ENCODE data around the gene EFNA2.

The EFNA2 gene

DNA sequence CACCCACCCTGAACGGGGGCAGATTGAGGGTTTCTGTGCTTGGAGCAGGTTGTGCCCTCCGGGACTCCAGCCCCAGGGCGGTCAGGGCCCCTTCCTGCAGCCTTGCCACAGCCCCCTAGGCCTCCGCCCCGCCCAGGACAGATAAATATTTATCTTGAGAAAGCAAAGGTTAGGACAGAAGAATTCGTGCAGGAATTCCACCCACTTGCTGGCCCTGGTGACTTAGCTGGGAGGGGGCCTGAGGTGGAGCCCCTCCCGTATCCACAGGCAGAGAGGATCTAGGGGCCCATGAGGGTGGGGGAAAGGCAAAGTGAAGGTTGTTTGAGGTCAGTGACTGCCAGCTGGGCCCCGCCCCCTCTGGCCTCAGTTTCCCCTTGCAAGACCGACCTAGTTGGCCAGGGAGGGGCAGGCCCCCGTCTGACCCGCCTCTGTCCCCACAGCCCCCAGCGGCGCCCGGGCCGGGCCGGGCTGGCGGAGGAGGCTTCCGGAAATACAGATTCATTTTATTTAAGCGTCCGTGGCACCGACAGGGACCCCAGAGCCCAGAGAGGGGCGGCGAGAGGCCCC is 32.1 kb upstream of the EFNA2 start:
- ATAC-seq (no peak), DNase-seq (no peak)
- peak overlapping the region; percentile 93 for H3K4me3 Mint-ChIP-seq
- H3K36me3 Mint-ChIP-seq (ENCODE audit: low read depth), result peaks cover 29% of the 10 kb centered on the region
- H3K27me3 Mint-ChIP-seq, result no peaks in the 10 kb centered on the region
- H3K27ac Mint-ChIP-seq, result peak overlapping the region; percentile 87
- H3K4me1 Mint-ChIP-seq, result peaks cover 37% of the 10 kb centered on the region
- no peaks in the 10 kb centered on the region for H3K9me3 Mint-ChIP-seq

- Mint-ChIP-seq H3K27me3 (no peaks in the 10 kb centered on the region), H3K27ac (peak overlapping the region; percentile 59), H3K36me3 (ENCODE audit: low read depth) (peaks cover 29% of the 10 kb centered on the region), H3K4me1 (peaks cover 42% of the 10 kb centered on the region), H3K9me3 (no peaks in the 10 kb centered on the region), H3K4me3 (no peak overlapping the region)
- no peak for DNase-seq
- ATAC-seq, result no peak
Measured at GRCh38 chr19:1254081-1254527, 31.6 kb upstream of the EFNA2 start.

GRCh38 chr19:1254530-1255185 is 31.0 kb upstream of the EFNA2 start:
- Mint-ChIP-seq H3K4me1 (peaks cover 47% of the 10 kb centered on the region), H3K27me3 (no peaks in the 10 kb centered on the region), H3K27ac (peak overlapping the region; percentile 59), H3K4me3 (no peak overlapping the region), H3K9me3 (no peaks in the 10 kb centered on the region), H3K36me3 (ENCODE audit: low read depth) (peaks cover 28% of the 10 kb centered on the region)
- no peak for ATAC-seq
- no peak for DNase-seq

DNA sequence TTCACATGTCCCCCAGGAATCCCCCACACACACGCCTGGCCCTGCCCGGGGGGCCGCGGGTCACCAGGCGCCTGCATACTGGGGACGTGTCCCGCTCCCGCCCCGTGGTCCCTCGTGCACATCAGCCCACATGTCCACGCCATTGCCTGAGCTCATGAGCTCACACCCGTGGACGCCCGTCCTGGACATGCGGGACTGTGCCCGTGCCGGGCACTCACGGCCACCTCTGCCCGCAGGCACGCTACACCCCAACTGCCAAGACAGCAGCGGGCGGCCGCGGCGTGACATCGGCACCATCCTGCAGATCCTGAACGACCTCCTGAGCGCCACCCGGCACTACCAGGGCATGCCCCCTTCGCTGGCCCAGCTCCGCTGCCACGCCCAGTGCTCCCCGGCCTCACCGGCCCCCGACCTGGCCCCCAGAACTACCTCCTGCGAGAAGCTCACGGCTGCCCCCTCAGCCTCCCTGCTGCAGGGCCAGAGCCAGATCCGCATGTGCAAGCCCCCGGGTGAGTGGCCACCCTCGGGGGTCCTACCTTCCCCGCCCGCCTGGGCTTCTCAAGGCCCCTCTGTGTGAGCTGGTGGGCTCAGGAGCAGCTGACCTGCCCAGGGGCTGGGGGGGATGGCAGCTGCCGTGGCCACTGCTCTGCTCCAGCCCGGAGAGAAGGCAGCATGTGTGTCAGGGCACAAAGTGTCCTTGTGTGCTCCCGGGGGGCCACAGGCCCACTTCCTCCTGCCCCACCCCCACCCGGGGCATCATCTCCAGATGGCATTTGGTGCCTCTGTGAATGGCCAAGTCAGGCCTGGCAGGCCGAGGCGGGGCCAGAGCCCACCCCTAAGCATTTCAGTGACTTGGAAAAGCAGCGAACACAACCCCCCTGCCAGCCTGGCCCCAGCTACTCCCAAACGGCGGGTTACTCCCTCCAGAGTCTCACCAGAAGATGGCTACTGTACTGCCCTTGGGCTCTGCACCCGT is 30.2 kb upstream of the EFNA2 start:
- ATAC-seq, result no peak
- Mint-ChIP-seq H3K27me3 (no peaks in the 10 kb centered on the region), H3K4me3 (no peak overlapping the region), H3K36me3 (ENCODE audit: low read depth) (peaks cover 27% of the 10 kb centered on the region), H3K4me1 (peaks cover 51% of the 10 kb centered on the region), H3K9me3 (no peaks in the 10 kb centered on the region), H3K27ac (no peak overlapping the region)
- DNase-seq, result no peak

DNA sequence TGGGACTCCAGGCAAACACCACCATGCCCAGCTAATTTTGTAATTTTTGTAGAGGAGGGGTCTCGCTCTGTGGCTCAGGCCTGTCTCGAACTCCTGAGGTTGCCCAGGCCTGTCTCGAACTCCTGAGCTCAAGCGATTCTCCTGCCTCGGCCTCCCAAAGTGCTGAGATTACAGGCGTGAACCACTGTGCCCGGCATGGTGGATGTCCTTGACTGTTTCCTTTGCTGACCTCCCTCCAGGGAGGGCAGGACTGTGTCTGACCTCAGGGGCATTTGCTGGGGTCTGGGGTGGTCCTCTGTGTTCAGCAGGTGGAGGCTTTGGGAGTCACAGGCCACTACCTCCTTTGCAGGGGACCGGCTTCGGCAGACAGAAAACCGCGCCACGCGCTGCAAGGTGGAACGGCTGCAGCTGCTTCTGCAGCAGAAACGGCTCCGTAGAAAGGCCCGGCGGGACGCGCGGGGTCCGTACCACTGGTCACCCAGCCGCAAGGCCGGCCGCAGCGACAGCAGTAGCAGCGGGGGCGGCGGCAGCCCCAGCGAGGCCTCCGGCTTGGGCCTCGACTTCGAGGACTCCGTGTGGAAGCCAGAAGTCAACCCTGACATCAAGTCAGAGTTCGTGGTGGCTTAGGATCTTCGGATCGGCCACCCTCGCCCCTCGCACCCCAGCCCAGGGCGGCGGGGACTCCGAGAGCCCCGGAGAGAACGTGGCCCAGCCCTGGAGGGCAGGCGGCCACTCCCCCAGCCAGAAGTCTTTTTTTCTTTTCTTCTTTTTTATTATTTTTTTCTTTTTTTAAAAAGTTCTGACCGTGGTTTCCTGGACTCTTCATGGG is 28.8 kb upstream of the EFNA2 start:
- Mint-ChIP-seq H3K36me3 (ENCODE audit: low read depth) (peaks cover 20% of the 10 kb centered on the region), H3K4me1 (peaks cover 53% of the 10 kb centered on the region), H3K27me3 (no peaks in the 10 kb centered on the region), H3K4me3 (no peak overlapping the region), H3K9me3 (no peaks in the 10 kb centered on the region), H3K27ac (peak overlapping the region; percentile 17)
- ATAC-seq, result no peak
- DNase-seq, result no peak

DNA sequence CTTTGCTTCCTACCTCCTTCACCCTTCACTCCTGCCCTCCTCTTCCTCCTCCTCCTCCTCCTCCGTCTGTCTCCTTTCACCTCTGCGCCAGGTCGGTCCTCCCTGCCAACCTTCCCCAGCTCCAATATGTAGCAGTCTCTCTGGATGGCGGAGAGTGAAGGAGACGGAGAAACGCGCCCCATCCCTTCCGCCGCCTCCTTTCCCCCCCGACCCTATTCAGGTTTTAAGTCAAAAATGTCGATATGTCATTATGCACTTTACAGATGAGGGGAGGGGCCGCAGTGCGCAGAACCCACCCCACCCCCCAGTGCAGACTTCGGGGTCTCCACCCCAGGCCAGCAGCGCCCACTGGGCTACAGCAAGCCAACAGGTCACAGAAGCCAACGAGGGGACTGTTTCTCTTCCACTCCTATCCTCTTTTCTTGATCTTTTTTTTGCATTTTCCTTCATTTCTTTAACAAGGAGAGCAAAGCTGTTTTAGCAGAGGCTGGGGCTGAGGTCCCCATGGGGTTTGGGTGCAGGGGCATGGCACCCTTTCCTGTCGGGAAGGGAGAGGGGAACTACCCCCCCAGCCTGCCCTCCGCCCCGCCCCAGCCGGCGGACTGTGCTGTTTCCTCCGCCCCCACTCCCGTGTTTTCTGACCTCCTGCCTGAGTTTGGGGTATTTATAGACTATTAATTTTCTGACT is 28.1 kb upstream of the EFNA2 start:
- Mint-ChIP-seq H3K27ac (peak overlapping the region; percentile 17), H3K27me3 (no peaks in the 10 kb centered on the region), H3K9me3 (no peaks in the 10 kb centered on the region), H3K4me3 (peak overlapping the region; percentile 97), H3K36me3 (ENCODE audit: low read depth) (peaks cover 18% of the 10 kb centered on the region), H3K4me1 (peaks cover 53% of the 10 kb centered on the region)
- no peak for ATAC-seq
- DNase-seq, result no peak

GRCh38 chr19:1258163-1258492 is 27.5 kb upstream of the EFNA2 start:
- DNase-seq (no peak), ATAC-seq (no peak)
- Mint-ChIP-seq H3K4me3 (peak overlapping the region; percentile 97), H3K9me3 (no peaks in the 10 kb centered on the region), H3K4me1 (peaks cover 59% of the 10 kb centered on the region), H3K27me3 (no peaks in the 10 kb centered on the region), H3K27ac (peak overlapping the region; percentile 96), H3K36me3 (ENCODE audit: low read depth) (peaks cover 18% of the 10 kb centered on the region)

DNA sequence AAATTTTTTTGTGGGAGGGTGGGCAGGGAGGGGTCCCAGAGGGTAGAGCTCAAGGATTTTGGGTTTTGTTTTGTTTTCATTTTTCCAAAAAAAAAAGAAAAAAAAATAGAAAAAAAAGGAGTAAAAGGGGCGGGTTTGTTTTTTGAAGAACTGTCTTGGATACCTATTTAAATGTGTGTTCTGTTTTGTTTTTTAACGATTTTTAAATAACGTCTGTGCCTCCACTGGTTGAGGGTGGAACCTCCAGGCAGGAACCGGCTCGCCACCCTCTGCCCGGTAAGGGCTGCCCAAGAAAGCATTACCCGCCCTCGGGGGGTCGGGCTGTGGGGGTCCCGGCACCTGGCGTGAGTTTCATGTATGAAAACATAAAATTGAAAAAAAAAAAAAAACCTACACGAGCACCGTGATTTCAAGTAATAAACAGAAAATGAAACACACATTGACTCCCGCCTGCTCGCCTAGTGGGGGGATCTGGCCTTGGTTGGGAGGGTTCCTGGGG is 26.9 kb upstream of the EFNA2 start:
- Mint-ChIP-seq H3K27me3 (no peaks in the 10 kb centered on the region), H3K27ac (peak overlapping the region; percentile 96), H3K4me3 (peak overlapping the region; percentile 97), H3K4me1 (peaks cover 58% of the 10 kb centered on the region), H3K9me3 (no peaks in the 10 kb centered on the region), H3K36me3 (ENCODE audit: low read depth) (peaks cover 16% of the 10 kb centered on the region)
- no peak for DNase-seq
- ATAC-seq, result no peak

DNA sequence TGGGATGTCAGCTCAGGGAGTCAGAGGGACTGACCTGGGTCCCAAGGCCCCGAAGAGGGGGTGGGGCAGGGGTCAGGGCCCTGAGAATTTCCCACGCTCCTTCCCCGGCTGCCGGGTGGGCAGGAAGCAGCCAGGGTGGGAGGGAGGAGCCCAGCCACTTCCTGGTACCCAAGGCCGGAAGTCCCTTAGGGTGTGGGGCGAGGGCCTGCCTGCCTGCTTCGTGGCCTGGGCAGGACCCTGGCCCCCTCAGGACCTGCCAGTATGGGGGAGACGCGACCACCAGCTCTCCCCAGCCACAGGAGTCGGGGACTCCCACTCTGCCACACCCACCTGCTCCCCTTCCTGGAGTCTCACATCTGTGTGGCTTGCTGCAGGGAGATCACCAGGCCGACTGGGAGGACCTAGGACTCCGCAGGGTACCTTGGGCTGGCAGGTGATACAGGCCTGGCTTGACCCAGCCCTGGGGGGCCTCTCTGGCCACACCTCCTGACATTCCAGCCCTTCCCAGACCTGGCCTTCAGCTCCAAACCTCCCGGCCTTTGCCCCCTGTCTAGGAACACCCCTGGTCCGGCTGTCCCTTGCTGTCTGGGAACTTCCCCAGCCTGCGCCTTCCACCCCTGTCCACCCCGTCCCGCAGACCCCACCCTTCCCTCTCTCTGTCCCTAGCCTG is 26.3 kb upstream of the EFNA2 start:
- DNase-seq, result peak; percentile 80
- peaks cover 58% of the 10 kb centered on the region for H3K4me1 Mint-ChIP-seq
- peak overlapping the region; percentile 96 for H3K27ac Mint-ChIP-seq
- ATAC-seq, result peak; percentile 34
- peaks cover 16% of the 10 kb centered on the region for H3K36me3 Mint-ChIP-seq (ENCODE audit: low read depth)
- no peaks in the 10 kb centered on the region for H3K27me3 Mint-ChIP-seq
- no peaks in the 10 kb centered on the region for H3K9me3 Mint-ChIP-seq
- H3K4me3 Mint-ChIP-seq, result peak overlapping the region; percentile 97

DNA sequence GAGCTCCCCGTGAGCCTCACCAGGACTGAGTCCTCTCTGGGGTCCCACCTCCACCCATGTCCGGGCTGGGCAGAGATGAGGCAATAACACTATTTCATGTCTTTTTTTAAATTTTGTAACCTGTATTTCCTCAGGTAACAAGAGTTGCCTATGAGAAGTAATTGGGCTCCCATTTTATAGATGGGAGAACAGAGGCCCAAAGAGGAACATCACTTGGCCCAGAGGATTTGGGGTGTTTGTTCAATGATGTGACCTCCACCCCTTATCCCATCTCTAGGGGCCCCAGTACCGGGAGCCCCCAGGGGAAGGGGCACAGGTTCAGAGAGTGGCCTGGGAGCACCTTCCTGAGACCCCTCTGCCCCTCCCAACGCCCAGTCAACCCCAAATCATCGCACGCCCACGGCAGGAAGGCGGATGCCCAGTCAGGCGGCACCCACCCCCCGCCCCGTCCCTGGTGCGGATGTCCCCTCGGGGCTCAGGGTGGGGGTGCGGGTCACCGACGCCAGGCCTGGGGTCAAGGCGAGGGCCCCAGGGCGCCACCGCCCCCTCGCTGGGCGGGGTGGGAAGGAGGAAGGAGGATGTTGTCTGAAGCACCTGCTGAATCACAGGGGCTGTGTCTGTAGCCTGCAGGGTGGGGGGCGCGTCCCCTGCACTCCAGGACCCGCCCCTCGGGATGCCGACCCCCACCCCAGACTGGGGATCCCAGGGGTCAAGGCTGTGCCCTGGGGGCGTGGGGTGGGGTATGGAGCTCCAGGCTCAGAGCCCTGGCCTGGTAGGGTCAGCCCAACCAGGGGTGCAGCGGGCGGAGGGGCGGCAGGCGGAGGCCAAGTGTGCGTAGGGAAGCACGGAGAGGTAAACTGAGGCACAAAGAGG is 25.6 kb upstream of the EFNA2 start:
- peak; percentile 72 for DNase-seq
- ATAC-seq, result peak; percentile 16
- Mint-ChIP-seq H3K36me3 (ENCODE audit: low read depth) (peaks cover 11% of the 10 kb centered on the region), H3K4me3 (peak overlapping the region; percentile 97), H3K27me3 (no peaks in the 10 kb centered on the region), H3K27ac (peak overlapping the region; percentile 96), H3K9me3 (no peaks in the 10 kb centered on the region), H3K4me1 (peaks cover 58% of the 10 kb centered on the region)

DNA sequence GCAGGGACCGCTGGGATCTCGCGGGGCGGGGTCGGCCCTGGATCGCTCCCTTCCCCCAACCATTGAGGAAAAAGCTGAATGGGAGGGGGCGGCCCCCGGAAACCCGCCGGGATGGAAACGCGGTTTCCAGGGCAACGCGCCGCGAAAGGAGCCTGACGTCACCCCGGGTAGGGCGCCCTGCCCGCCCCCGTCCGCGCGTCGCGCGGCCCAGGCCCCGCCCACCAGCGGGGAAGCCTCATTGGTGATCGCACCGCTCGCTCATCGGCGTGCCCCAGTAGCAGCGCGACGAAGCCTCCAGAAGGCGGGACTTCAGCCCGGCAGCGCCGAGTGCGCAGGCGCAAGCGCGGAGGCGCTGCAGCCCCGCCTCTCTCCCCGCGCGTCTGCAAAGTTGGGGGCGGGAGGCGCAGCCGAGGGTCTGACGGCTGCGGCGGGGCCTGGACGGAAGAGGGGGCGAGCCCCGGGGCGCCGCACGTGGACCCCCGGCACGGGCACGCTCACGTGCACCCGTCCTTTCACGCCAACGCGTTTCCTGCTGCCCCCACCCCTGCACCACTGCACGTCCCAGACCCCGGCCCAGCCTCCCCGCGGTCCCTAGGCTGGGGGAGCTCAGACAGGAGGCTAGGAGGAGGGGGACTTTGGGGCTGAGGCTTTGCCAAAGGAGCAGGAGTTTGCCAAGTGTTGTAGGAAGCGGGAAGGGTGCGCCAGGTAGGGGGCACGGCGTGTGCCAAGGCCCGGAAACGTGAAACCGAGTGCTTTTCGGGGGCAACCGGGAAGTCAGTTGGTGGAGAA is 24.7 kb upstream of the EFNA2 start:
- H3K4me3 Mint-ChIP-seq, result peak overlapping the region; percentile 97
- peak overlapping the region; percentile 96 for H3K27ac Mint-ChIP-seq
- peak; percentile 76 for ATAC-seq
- no peaks in the 10 kb centered on the region for H3K27me3 Mint-ChIP-seq
- H3K4me1 Mint-ChIP-seq, result peaks cover 65% of the 10 kb centered on the region
- H3K9me3 Mint-ChIP-seq, result no peaks in the 10 kb centered on the region
- peak; percentile 99 for DNase-seq
- H3K36me3 Mint-ChIP-seq (ENCODE audit: low read depth), result peaks cover 9% of the 10 kb centered on the region

GRCh38 chr19:1261538-1261797 is 24.2 kb upstream of the EFNA2 start:
- Mint-ChIP-seq H3K36me3 (ENCODE audit: low read depth) (peaks cover 9% of the 10 kb centered on the region), H3K27me3 (no peaks in the 10 kb centered on the region), H3K4me1 (peaks cover 63% of the 10 kb centered on the region), H3K27ac (peak overlapping the region; percentile 96), H3K4me3 (peak overlapping the region; percentile 97), H3K9me3 (no peaks in the 10 kb centered on the region)
- DNase-seq, result no peak
- ATAC-seq, result no peak

Data from activated naive CD8-positive, alpha-beta T cell treated with anti-CD3 and anti-CD28 coated beads, Interleukin-2, amount 50 U/mL, for 24 hours (primary cell).